ENCODE data around the gene SIRPA.

DNA sequence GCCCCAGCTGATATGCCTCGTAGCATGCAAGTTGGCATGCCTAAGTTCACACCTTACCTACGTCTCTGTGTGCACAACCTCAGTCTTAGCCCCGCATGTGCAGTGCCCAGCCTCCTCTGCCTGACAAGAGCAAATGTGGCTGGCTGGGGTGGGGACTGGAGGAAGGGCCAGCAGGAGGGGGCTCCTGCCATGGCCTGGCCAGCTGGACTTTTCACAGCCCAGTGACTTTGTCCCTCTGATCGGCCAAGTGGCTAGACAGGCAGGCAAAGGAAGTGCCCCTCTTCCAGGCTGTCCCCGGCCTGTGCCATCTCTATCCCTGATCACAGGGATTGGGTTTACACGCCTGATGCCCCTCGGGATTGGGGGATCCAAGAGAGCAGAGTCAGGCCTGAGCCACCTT, 49.5 kb upstream of the SIRPA start:
- TF ChIP-seq ZNF317 (CRISPR knock-in tag; IDR thresholded peaks at IDR 0.05; ENCODE audit: borderline replicate concordance, low read depth) = no peak
- TF ChIP-seq, protein P1, sequence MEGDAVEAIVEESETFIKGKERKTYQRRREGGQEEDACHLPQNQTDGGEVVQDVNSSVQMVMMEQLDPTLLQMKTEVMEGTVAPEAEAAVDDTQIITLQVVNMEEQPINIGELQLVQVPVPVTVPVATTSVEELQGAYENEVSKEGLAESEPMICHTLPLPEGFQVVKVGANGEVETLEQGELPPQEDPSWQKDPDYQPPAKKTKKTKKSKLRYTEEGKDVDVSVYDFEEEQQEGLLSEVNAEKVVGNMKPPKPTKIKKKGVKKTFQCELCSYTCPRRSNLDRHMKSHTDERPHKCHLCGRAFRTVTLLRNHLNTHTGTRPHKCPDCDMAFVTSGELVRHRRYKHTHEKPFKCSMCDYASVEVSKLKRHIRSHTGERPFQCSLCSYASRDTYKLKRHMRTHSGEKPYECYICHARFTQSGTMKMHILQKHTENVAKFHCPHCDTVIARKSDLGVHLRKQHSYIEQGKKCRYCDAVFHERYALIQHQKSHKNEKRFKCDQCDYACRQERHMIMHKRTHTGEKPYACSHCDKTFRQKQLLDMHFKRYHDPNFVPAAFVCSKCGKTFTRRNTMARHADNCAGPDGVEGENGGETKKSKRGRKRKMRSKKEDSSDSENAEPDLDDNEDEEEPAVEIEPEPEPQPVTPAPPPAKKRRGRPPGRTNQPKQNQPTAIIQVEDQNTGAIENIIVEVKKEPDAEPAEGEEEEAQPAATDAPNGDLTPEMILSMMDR (IDR thresholded peaks at IDR 0.05) = no peak
